NB4 (cell line): Measurements from ENCODE around the gene MARK3.
"Not testable (repeated sequence)": the region's sequence is repeated elsewhere in the genome, so short reads cannot be mapped to it uniquely, and the experiment has no call there.

Experiments
- DNase-seq: peaks from one replicate; pipeline ENCODE4 v3.0.0; 2010; ENCODE audit warnings: low read depth
- H3K4me3 ChIP-seq: one replicate; pipeline ENCODE4 v1.5.1; 2011; ENCODE audit warnings: mild to moderate bottlenecking, low read depth, low read length, moderate library complexity
- CTCF ChIP-seq: IDR thresholded peaks from one replicate; pipeline ENCODE4 v1.5.1; 2012; ENCODE audit warnings: low read depth, low read length
- MAX ChIP-seq: IDR thresholded peaks from 2 replicates; pipeline ENCODE4 v1.6.1; 2011; ENCODE audit warnings: low read depth, low read length
- MYC ChIP-seq: IDR thresholded peaks from 2 replicates; pipeline ENCODE4 v1.6.1; 2011; ENCODE audit warnings: low read depth, low read length
- POLR2A ChIP-seq: IDR thresholded peaks from 2 replicates; pipeline ENCODE4 v1.6.1; 2011; ENCODE audit warnings: mild to moderate bottlenecking; ENCODE audit not compliant: insufficient read length; ENCODE audit errors: extremely low read depth

MARK3 gene

GRCh38 chr14:103348154-103348553, 37.1 kb upstream of the MARK3 start:
- no peak for DNase-seq
- TF ChIP-seq MAX, result no peak
- TF ChIP-seq CTCF, result no peak
- no peak for TF ChIP-seq MYC
- no peak for TF ChIP-seq POLR2A
- H3K4me3 ChIP-seq, result no peak overlapping the region

- H3K4me3 ChIP-seq, result no peak overlapping the region
- no peak for TF ChIP-seq MYC
- no peak for DNase-seq
Observed at GRCh38 chr14:103349982-103350381, 35.2 kb upstream of the MARK3 start.

GRCh38 chr14:103353362-103353761, 31.9 kb upstream of the MARK3 start:
- no peak overlapping the region for H3K4me3 ChIP-seq
- no peak for TF ChIP-seq MAX
- TF ChIP-seq MYC, result no peak
- TF ChIP-seq CTCF, result no peak
- no peak for TF ChIP-seq POLR2A
- no peak for DNase-seq

- H3K4me3 ChIP-seq, result no peak overlapping the region
- DNase-seq, result no peak
- TF ChIP-seq CTCF (no peak), MYC (no peak), POLR2A (no peak), MAX (no peak)
Observed at GRCh38 chr14:103354141-103354540, 31.1 kb upstream of the MARK3 start.

GRCh38 chr14:103356024-103356682, 29.1 kb upstream of the MARK3 start:
- no peak for DNase-seq
- no peak for TF ChIP-seq MAX
- no peak for TF ChIP-seq POLR2A
- no peak for TF ChIP-seq MYC
- TF ChIP-seq CTCF, result no peak
- H3K4me3 ChIP-seq, result no peak overlapping the region

GRCh38 chr14:103357552-103357951, 27.7 kb upstream of the MARK3 start:
- not testable (repeated sequence) for H3K4me3 ChIP-seq, DNase-seq

GRCh38 chr14:103360548-103360947, 24.7 kb upstream of the MARK3 start:
- H3K4me3 ChIP-seq, result no peak overlapping the region
- no peak for DNase-seq
- TF ChIP-seq POLR2A, result no peak
